Mucosa of descending colon (tissue), 3 donors: ENCODE measurements around the gene LLGL2. TPM values are rescaled to one million over a fixed set of nuclear protein-coding genes. Genes with fewer than 3 reads are reported as not detected.

Experiments used
- ATAC-seq: fragments of 200-7000 bp; cut with Tn5 transposase; one replicate; pipeline ENCODE4 v1.9.1; 2020; ENCODE audit warnings: mild to moderate bottlenecking, moderate library complexity
- DNase-seq, 3 donors: peaks; one replicate each; pipeline ENCODE4 v3.0.0-alpha.2; 2020
- H3K36me3 ChIP-seq: fragments of 200-600 bp; one replicate; pipeline ENCODE4 v1.8.0; 2021; ENCODE audit warnings: low read depth, mild to moderate bottlenecking
- H3K4me1 ChIP-seq: fragments of 200-600 bp; one replicate; pipeline ENCODE4 v1.8.0; 2021; ENCODE audit warnings: low read depth, mild to moderate bottlenecking
- H3K4me3 ChIP-seq: fragments of 200-600 bp; one replicate; pipeline ENCODE4 v1.8.0; 2021; ENCODE audit warnings: mild to moderate bottlenecking
- H3K9me3 ChIP-seq: fragments of 200-600 bp; one replicate; pipeline ENCODE4 v1.8.0; 2021; ENCODE audit warnings: mild to moderate bottlenecking
- CTCF ChIP-seq: fragments of 200-600 bp; IDR thresholded peaks from one replicate; pipeline ENCODE4 v1.8.0; 2022; ENCODE audit warnings: antibody characterized with exemption, mild to moderate bottlenecking
- intact Hi-C, 2 donors: fragments of 100-400 bp; cut with DNase I in 1 of 2; cut with micrococcal nuclease in 1 of 2; formaldehyde crosslinking; loops; one replicate each; pipeline versions ENCODE4 v1.11.0 to v1.11.1; 2022; cut with DNase I, micrococcal nuclease
- total RNA-seq, 3 donors: library from RNA; stranded (reverse); fragmentation: NEBNext Ultra II Directional in 2 of 3; extraction: Animal tissue kit (Norgen Biotek cat#: 25700) in 2 of 3; gene quantifications; one replicate each; pipeline versions ENCODE4 v1.2.1 to v1.2.4, GENCODE V29; 2021 to 2023
- donor health status: DM: no; HTN: no; CAD: no; lungs with moderate emphysema.
- donor health status: DM: no; HTN: no; CAD: no.
- donor health status: DM: no; HTN: yes; CAD: no.

Gene LLGL2
- total RNA-seq, 3 donors from 2014 or later = 269 to 590 (median 405) TPM

- ATAC-seq (no peak), DNase-seq (no peak)
- Histone ChIP-seq H3K4me1 (peaks cover 1% of the 10 kb centered on the region), H3K4me3 (no peak overlapping the region), H3K9me3 (no peaks in the 10 kb centered on the region), H3K36me3 (peaks cover 19% of the 10 kb centered on the region)
- intact Hi-C loops = no loop called here
- TF ChIP-seq CTCF = no peak
These were observed 37.7 kb downstream of the LLGL2 start for GRCh38 chr17:75563063-75563758.

- TF ChIP-seq CTCF = no peak
- Histone ChIP-seq H3K4me3 (no peak overlapping the region), H3K36me3 (peaks cover 22% of the 10 kb centered on the region), H3K9me3 (no peaks in the 10 kb centered on the region), H3K4me1 (no peaks in the 10 kb centered on the region)
- ATAC-seq (no peak), DNase-seq (no peak)
- intact Hi-C loops = no loop called here
These were observed 38.7 kb downstream of the LLGL2 start for GRCh38 chr17:75564195-75564594.

- Histone ChIP-seq H3K9me3 (no peaks in the 10 kb centered on the region), H3K4me1 (no peaks in the 10 kb centered on the region), H3K4me3 (no peak overlapping the region), H3K36me3 (peaks cover 22% of the 10 kb centered on the region)
- no peak for TF ChIP-seq CTCF
- intact Hi-C loops = no loop called here
- ATAC-seq (peak; percentile 23), DNase-seq (no peak)
These were observed 39.6 kb downstream of the LLGL2 start for GRCh38 chr17:75565066-75565465.

- ATAC-seq (no peak), DNase-seq (no peak)
- Histone ChIP-seq H3K9me3 (no peaks in the 10 kb centered on the region), H3K36me3 (peaks cover 22% of the 10 kb centered on the region), H3K4me1 (no peaks in the 10 kb centered on the region), H3K4me3 (no peak overlapping the region)
- intact Hi-C loops = no loop called here
- no peak for TF ChIP-seq CTCF
These were observed 40.1 kb downstream of the LLGL2 start for GRCh38 chr17:75565618-75566017.

- intact Hi-C loops = no loop called here
- Histone ChIP-seq H3K4me3 (no peak overlapping the region), H3K36me3 (peaks cover 22% of the 10 kb centered on the region), H3K9me3 (no peaks in the 10 kb centered on the region), H3K4me1 (no peaks in the 10 kb centered on the region)
- no peak for TF ChIP-seq CTCF
- DNase-seq (no peak), ATAC-seq (no peak)
These were observed 40.9 kb downstream of the LLGL2 start for GRCh38 chr17:75566416-75566815.

GRCh38 chr17:75566834-75567233 lies 41.3 kb downstream of the LLGL2 start:
- no peak for TF ChIP-seq CTCF
- H3K4me1 ChIP-seq = no peaks in the 10 kb centered on the region
- intact Hi-C loops = no loop called here
- H3K36me3 ChIP-seq = peaks cover 22% of the 10 kb centered on the region
- no peak for DNase-seq
- no peak for ATAC-seq
- no peaks in the 10 kb centered on the region for H3K9me3 ChIP-seq
- H3K4me3 ChIP-seq = no peak overlapping the region
